ENCODE results near the gene ULK4.

The ULK4 gene

DNA sequence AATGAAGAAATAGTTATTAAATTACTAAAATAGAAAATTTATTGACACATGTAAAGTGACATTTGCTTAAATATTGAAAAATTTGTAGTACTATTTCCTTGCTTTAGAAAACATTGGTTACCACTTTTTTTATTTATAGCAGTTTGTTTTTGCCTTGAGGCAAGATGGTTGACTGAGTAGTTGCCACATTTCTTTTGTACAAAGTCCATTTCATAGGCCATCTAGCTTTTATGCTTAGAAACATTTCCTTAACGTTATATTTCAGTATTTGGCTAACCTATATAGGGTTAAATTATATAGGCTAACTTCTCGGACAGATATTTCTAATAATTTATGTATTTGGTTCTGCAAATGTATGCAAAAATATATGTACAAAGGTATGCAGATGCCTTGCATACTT is 745.5 kb downstream of the ULK4 start:
- H3K9me3 ChIP-seq (ENCODE audit: low read length): no peaks in the 10 kb centered on the region
- H3K27ac ChIP-seq (ENCODE audit: low read depth, low read length): no peak overlapping the region
- H3K27me3 ChIP-seq (ENCODE audit: control insufficient read depth in 1 of 2, insufficient read depth in 2 of 2, low read length in 2 of 2): no peaks in the 10 kb centered on the region
- no peak overlapping the region for H3K4me3 ChIP-seq (ENCODE audit: low read depth in 1 of 2, low read length in 2 of 2)
- H3K4me1 ChIP-seq (ENCODE audit: insufficient read depth, low read length): peaks cover 57% of the 10 kb centered on the region
- no peak overlapping the region for H3K9ac ChIP-seq (ENCODE audit: low read length)
- H3K36me3 ChIP-seq (ENCODE audit: insufficient read depth, low read length): no peaks in the 10 kb centered on the region

GRCh38 chr3:41213588-41213987 is 748.3 kb downstream of the ULK4 start:
- H3K9ac ChIP-seq (ENCODE audit: low read length): no peak overlapping the region
- no peaks in the 10 kb centered on the region for H3K27me3 ChIP-seq (ENCODE audit: control insufficient read depth in 1 of 2, insufficient read depth in 2 of 2, low read length in 2 of 2)
- H3K9me3 ChIP-seq (ENCODE audit: low read length): no peaks in the 10 kb centered on the region
- H3K27ac ChIP-seq (ENCODE audit: low read depth, low read length): no peak overlapping the region
- no peak overlapping the region for H3K4me3 ChIP-seq (ENCODE audit: low read depth in 1 of 2, low read length in 2 of 2)
- peaks cover 51% of the 10 kb centered on the region for H3K4me1 ChIP-seq (ENCODE audit: insufficient read depth, low read length)
- no peaks in the 10 kb centered on the region for H3K36me3 ChIP-seq (ENCODE audit: insufficient read depth, low read length)

DNA sequence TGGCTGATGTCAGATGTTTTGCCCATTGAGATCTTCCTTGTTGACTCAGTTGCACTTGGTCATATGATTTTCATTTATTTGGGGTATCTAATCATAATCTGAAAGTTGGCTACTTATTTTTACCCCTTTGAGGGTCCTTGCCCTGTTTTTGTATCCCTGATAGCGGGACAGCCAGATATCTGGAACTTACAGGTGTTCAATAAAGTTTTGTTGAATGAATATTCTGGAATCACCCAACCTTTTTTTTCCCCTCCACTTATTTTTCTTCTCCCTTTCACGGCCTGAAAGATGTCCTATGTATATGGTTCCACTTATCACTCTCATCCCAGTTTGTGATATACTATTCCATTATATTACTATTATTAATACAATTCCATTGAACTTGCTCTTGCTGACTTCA is 749.8 kb downstream of the ULK4 start:
- Histone ChIP-seq H3K27ac (ENCODE audit: low read depth, low read length) (no peak overlapping the region), H3K36me3 (ENCODE audit: insufficient read depth, low read length) (no peaks in the 10 kb centered on the region), H3K9ac (ENCODE audit: low read length) (no peak overlapping the region), H3K27me3 (ENCODE audit: control insufficient read depth in 1 of 2, insufficient read depth in 2 of 2, low read length in 2 of 2) (no peaks in the 10 kb centered on the region), H3K9me3 (ENCODE audit: low read length) (no peaks in the 10 kb centered on the region), H3K4me3 (ENCODE audit: low read depth in 1 of 2, low read length in 2 of 2) (no peak overlapping the region), H3K4me1 (ENCODE audit: insufficient read depth, low read length) (peaks cover 62% of the 10 kb centered on the region)

- Histone ChIP-seq H3K27me3 (ENCODE audit: control insufficient read depth in 1 of 2, insufficient read depth in 2 of 2, low read length in 2 of 2) (no peaks in the 10 kb centered on the region), H3K9ac (ENCODE audit: low read length) (no peak overlapping the region), H3K9me3 (ENCODE audit: low read length) (no peaks in the 10 kb centered on the region), H3K4me3 (ENCODE audit: low read depth in 1 of 2, low read length in 2 of 2) (no peak overlapping the region), H3K36me3 (ENCODE audit: insufficient read depth, low read length) (no peaks in the 10 kb centered on the region), H3K27ac (ENCODE audit: low read depth, low read length) (no peak overlapping the region), H3K4me1 (ENCODE audit: insufficient read depth, low read length) (peaks cover 72% of the 10 kb centered on the region)
Measured at GRCh38 chr3:41210966-41211365, 750.9 kb downstream of the ULK4 start.

DNA sequence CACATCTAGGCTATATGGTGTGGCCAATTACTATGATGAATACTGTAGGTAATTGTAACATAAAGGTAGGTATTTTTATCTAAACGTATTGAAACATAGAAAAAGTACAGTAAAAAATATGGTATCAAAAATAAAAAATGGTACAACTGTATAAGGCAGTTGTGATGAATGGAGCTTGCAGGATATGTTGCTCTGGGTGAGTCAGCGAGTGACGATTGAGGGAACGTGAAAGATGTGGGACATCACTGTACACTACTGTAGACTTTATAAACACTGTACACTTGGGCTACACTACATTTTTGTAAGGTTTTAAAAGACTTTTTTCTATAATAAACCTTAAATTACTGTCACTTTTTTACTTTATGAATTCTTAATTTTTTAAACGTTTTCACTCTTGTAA is 752.3 kb downstream of the ULK4 start:
- Histone ChIP-seq H3K27ac (ENCODE audit: low read depth, low read length) (no peak overlapping the region), H3K9ac (ENCODE audit: low read length) (no peak overlapping the region), H3K27me3 (ENCODE audit: control insufficient read depth in 1 of 2, insufficient read depth in 2 of 2, low read length in 2 of 2) (no peaks in the 10 kb centered on the region), H3K9me3 (ENCODE audit: low read length) (no peaks in the 10 kb centered on the region), H3K4me3 (ENCODE audit: low read depth in 1 of 2, low read length in 2 of 2) (no peak overlapping the region), H3K36me3 (ENCODE audit: insufficient read depth, low read length) (no peaks in the 10 kb centered on the region), H3K4me1 (ENCODE audit: insufficient read depth, low read length) (peaks cover 79% of the 10 kb centered on the region)

DNA sequence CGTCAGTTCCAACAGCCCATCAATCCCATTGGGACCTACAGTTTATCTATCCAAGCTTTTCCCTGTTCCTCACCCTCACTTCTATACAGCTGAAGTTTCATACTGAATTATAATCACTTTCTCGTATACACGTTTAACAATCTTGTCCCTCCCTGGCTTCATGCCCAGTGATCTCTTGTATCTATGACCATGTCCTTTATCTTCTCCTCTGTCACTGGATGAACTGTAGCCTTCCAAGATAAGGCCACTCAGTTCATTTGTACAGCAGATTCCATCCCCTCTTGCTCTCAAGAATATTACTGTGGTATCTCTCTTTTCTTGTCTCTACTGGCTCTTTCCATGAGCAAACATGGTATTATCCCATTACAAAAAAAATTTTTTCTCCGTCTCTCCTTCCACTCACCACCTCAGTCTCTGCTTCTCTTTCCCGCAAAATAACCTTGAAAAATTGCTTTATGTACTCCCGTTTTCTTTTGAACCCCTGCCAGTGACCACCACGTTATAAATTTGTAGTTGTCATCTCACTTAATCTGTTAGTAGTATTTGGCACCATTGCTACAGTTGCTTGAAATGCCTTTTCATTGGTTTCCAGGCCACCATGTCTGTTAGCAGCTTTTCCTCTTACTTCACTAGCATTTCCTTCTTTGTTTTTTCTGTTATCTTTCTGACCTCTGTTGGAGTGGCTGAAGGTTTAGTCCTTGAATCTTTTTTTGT is 753.2 kb downstream of the ULK4 start:
- peaks cover 79% of the 10 kb centered on the region for H3K4me1 ChIP-seq (ENCODE audit: insufficient read depth, low read length)

GRCh38 chr3:41207355-41207754 is 754.5 kb downstream of the ULK4 start:
- Histone ChIP-seq H3K36me3 (ENCODE audit: insufficient read depth, low read length) (no peaks in the 10 kb centered on the region), H3K27me3 (ENCODE audit: control insufficient read depth in 1 of 2, insufficient read depth in 2 of 2, low read length in 2 of 2) (no peaks in the 10 kb centered on the region), H3K9ac (ENCODE audit: low read length) (no peak overlapping the region), H3K27ac (ENCODE audit: low read depth, low read length) (no peak overlapping the region), H3K4me3 (ENCODE audit: low read depth in 1 of 2, low read length in 2 of 2) (no peak overlapping the region), H3K4me1 (ENCODE audit: insufficient read depth, low read length) (peaks cover 76% of the 10 kb centered on the region), H3K9me3 (ENCODE audit: low read length) (no peaks in the 10 kb centered on the region)

More for the DNA sequence above, 753.2 kb downstream of the ULK4 start:
- Histone ChIP-seq H3K27me3 (ENCODE audit: control insufficient read depth in 1 of 2, insufficient read depth in 2 of 2, low read length in 2 of 2) (no peaks in the 10 kb centered on the region), H3K36me3 (ENCODE audit: insufficient read depth, low read length) (no peaks in the 10 kb centered on the region), H3K9ac (ENCODE audit: low read length) (no peak overlapping the region), H3K4me3 (ENCODE audit: low read depth in 1 of 2, low read length in 2 of 2) (no peak overlapping the region), H3K27ac (ENCODE audit: low read depth, low read length) (no peak overlapping the region), H3K9me3 (ENCODE audit: low read length) (no peaks in the 10 kb centered on the region)

DNA sequence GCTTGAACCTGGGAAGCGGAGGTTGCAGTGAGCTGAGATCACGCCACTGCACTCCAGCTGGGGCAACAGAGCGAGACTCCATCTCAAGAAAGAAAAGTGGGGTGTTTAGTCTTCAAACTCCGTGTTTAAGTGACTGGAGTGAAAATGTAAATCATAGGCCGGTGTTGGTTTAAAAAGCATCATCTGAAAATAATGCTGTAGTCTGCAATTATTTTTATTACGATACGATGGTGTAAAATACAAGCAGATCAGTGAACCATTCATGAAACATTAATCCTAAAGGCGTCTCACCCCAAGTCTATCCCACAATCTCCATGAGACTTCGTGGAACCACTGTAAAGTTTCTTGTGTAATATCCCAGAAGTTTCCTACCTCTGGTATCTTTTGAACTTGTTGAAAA is 756.3 kb downstream of the ULK4 start:
- Histone ChIP-seq H3K9me3 (ENCODE audit: low read length) (no peaks in the 10 kb centered on the region), H3K4me1 (ENCODE audit: insufficient read depth, low read length) (peaks cover 80% of the 10 kb centered on the region), H3K36me3 (ENCODE audit: insufficient read depth, low read length) (no peaks in the 10 kb centered on the region), H3K27me3 (ENCODE audit: control insufficient read depth in 1 of 2, insufficient read depth in 2 of 2, low read length in 2 of 2) (no peaks in the 10 kb centered on the region), H3K27ac (ENCODE audit: low read depth, low read length) (no peak overlapping the region), H3K4me3 (ENCODE audit: low read depth in 1 of 2, low read length in 2 of 2) (no peak overlapping the region), H3K9ac (ENCODE audit: low read length) (no peak overlapping the region)

GRCh38 chr3:41204369-41204768 is 757.5 kb downstream of the ULK4 start:
- no peak overlapping the region for H3K27ac ChIP-seq (ENCODE audit: low read depth, low read length)
- no peaks in the 10 kb centered on the region for H3K36me3 ChIP-seq (ENCODE audit: insufficient read depth, low read length)
- H3K9me3 ChIP-seq (ENCODE audit: low read length): no peaks in the 10 kb centered on the region
- no peak overlapping the region for H3K9ac ChIP-seq (ENCODE audit: low read length)
- H3K4me1 ChIP-seq (ENCODE audit: insufficient read depth, low read length): peaks cover 80% of the 10 kb centered on the region
- H3K27me3 ChIP-seq (ENCODE audit: control insufficient read depth in 1 of 2, insufficient read depth in 2 of 2, low read length in 2 of 2): no peaks in the 10 kb centered on the region
- H3K4me3 ChIP-seq (ENCODE audit: low read depth in 1 of 2, low read length in 2 of 2): no peak overlapping the region

- no peaks in the 10 kb centered on the region for H3K9me3 ChIP-seq (ENCODE audit: low read length)
- H3K27me3 ChIP-seq (ENCODE audit: control insufficient read depth in 1 of 2, insufficient read depth in 2 of 2, low read length in 2 of 2): no peaks in the 10 kb centered on the region
- H3K4me1 ChIP-seq (ENCODE audit: insufficient read depth, low read length): peaks cover 65% of the 10 kb centered on the region
- no peak overlapping the region for H3K9ac ChIP-seq (ENCODE audit: low read length)
- H3K27ac ChIP-seq (ENCODE audit: low read depth, low read length): no peak overlapping the region
- no peak overlapping the region for H3K4me3 ChIP-seq (ENCODE audit: low read depth in 1 of 2, low read length in 2 of 2)
- H3K36me3 ChIP-seq (ENCODE audit: insufficient read depth, low read length): no peaks in the 10 kb centered on the region
Measured at GRCh38 chr3:41202834-41203345, 759.0 kb downstream of the ULK4 start.

- Histone ChIP-seq H3K4me3 (ENCODE audit: low read depth in 1 of 2, low read length in 2 of 2) (peak overlapping the region in 1 of 2 donors; percentile 89), H3K27me3 (ENCODE audit: control insufficient read depth in 1 of 2, insufficient read depth in 2 of 2, low read length in 2 of 2) (no peaks in the 10 kb centered on the region), H3K36me3 (ENCODE audit: insufficient read depth, low read length) (no peaks in the 10 kb centered on the region), H3K27ac (ENCODE audit: low read depth, low read length) (no peak overlapping the region), H3K9ac (ENCODE audit: low read length) (no peak overlapping the region), H3K9me3 (ENCODE audit: low read length) (no peaks in the 10 kb centered on the region), H3K4me1 (ENCODE audit: insufficient read depth, low read length) (peaks cover 59% of the 10 kb centered on the region)
Measured at GRCh38 chr3:41202075-41202833, 759.6 kb downstream of the ULK4 start.
